Measurements from ENCODE around the gene ADK.
"Not testable (repeated sequence)": the region's sequence is repeated elsewhere in the genome, so short reads cannot be mapped to it uniquely, and the experiment has no call there.

DNA sequence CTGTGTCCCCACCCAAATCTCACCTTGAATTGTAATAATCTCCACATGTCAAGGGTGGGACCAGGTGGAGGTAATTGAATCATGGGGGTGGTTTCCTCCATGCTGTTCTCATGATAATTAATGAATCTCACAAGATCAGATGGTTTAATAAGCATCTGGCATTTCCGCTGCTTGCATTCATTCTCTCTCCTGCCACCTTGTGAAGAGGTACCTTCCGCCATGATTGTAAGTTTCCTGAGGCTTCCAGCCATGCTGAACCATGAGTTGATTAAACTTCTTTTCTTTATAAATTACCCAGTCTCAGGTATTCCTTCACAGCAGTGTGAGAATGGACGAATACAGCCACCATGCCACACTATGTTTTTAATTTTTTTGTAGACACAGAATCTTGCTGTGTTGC is 345.3 kb downstream of the ADK start:
- not testable (repeated sequence) for TF ChIP-seq POLR2AphosphoS5 (IDR thresholded peaks at IDR 0.05; ENCODE audit: low read depth); SPI1 (IDR thresholded peaks at IDR 0.05; ENCODE audit: borderline replicate concordance, low read depth)
- TF ChIP-seq, protein P1, sequence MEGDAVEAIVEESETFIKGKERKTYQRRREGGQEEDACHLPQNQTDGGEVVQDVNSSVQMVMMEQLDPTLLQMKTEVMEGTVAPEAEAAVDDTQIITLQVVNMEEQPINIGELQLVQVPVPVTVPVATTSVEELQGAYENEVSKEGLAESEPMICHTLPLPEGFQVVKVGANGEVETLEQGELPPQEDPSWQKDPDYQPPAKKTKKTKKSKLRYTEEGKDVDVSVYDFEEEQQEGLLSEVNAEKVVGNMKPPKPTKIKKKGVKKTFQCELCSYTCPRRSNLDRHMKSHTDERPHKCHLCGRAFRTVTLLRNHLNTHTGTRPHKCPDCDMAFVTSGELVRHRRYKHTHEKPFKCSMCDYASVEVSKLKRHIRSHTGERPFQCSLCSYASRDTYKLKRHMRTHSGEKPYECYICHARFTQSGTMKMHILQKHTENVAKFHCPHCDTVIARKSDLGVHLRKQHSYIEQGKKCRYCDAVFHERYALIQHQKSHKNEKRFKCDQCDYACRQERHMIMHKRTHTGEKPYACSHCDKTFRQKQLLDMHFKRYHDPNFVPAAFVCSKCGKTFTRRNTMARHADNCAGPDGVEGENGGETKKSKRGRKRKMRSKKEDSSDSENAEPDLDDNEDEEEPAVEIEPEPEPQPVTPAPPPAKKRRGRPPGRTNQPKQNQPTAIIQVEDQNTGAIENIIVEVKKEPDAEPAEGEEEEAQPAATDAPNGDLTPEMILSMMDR (IDR thresholded peaks at IDR 0.05; ENCODE audit: insufficient read depth, low read length): not testable (repeated sequence)
- TF ChIP-seq, protein P2, sequence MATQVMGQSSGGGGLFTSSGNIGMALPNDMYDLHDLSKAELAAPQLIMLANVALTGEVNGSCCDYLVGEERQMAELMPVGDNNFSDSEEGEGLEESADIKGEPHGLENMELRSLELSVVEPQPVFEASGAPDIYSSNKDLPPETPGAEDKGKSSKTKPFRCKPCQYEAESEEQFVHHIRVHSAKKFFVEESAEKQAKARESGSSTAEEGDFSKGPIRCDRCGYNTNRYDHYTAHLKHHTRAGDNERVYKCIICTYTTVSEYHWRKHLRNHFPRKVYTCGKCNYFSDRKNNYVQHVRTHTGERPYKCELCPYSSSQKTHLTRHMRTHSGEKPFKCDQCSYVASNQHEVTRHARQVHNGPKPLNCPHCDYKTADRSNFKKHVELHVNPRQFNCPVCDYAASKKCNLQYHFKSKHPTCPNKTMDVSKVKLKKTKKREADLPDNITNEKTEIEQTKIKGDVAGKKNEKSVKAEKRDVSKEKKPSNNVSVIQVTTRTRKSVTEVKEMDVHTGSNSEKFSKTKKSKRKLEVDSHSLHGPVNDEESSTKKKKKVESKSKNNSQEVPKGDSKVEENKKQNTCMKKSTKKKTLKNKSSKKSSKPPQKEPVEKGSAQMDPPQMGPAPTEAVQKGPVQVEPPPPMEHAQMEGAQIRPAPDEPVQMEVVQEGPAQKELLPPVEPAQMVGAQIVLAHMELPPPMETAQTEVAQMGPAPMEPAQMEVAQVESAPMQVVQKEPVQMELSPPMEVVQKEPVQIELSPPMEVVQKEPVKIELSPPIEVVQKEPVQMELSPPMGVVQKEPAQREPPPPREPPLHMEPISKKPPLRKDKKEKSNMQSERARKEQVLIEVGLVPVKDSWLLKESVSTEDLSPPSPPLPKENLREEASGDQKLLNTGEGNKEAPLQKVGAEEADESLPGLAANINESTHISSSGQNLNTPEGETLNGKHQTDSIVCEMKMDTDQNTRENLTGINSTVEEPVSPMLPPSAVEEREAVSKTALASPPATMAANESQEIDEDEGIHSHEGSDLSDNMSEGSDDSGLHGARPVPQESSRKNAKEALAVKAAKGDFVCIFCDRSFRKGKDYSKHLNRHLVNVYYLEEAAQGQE (IDR thresholded peaks at IDR 0.05; ENCODE audit: insufficient replicate concordance, low read depth): not testable (repeated sequence)

Data from HL-60 (cell line).